Measurements from ENCODE around the gene PRKCH.

The PRKCH gene

GRCh38 chr14:61575551-61576150 is 254.3 kb downstream of the PRKCH start:
- no peak for DNase-seq (ENCODE audit: low read depth in 2 of 2, low spot score in 1 of 2)

GRCh38 chr14:61577506-61577931 is 256.1 kb downstream of the PRKCH start:
- no peak for DNase-seq (ENCODE audit: low read depth in 2 of 2, low spot score in 1 of 2)

GRCh38 chr14:61578745-61579144 is 257.4 kb downstream of the PRKCH start:
- no peak for DNase-seq (ENCODE audit: low read depth in 2 of 2, low spot score in 1 of 2)

- DNase-seq (ENCODE audit: low read depth in 2 of 2, low spot score in 1 of 2) = no peak
These were observed 260.0 kb downstream of the PRKCH start for GRCh38 chr14:61581340-61581739.

- DNase-seq (ENCODE audit: low read depth in 2 of 2, low spot score in 1 of 2) = no peak
These were observed 260.7 kb downstream of the PRKCH start for GRCh38 chr14:61581955-61582615.

GRCh38 chr14:61582815-61583214 is 261.4 kb downstream of the PRKCH start:
- DNase-seq (ENCODE audit: low read depth in 2 of 2, low spot score in 1 of 2) = no peak

GRCh38 chr14:61584331-61584741 is 263.0 kb downstream of the PRKCH start:
- DNase-seq (ENCODE audit: low read depth in 2 of 2, low spot score in 1 of 2) = no peak

GRCh38 chr14:61585598-61586543 is 264.5 kb downstream of the PRKCH start:
- DNase-seq (ENCODE audit: low read depth in 2 of 2, low spot score in 1 of 2) = no peak

GRCh38 chr14:61586544-61587055 is 265.2 kb downstream of the PRKCH start:
- DNase-seq (ENCODE audit: low read depth in 2 of 2, low spot score in 1 of 2) = no peak

- DNase-seq (ENCODE audit: low read depth in 2 of 2, low spot score in 1 of 2) = no peak
These were observed 265.8 kb downstream of the PRKCH start for GRCh38 chr14:61587081-61587713.

- DNase-seq (ENCODE audit: low read depth in 2 of 2, low spot score in 1 of 2) = no peak
These were observed 267.1 kb downstream of the PRKCH start for GRCh38 chr14:61588419-61588901.

GRCh38 chr14:61589691-61590581 is 268.6 kb downstream of the PRKCH start:
- DNase-seq (ENCODE audit: low read depth in 2 of 2, low spot score in 1 of 2) = no peak

- no peak for DNase-seq (ENCODE audit: low read depth in 2 of 2, low spot score in 1 of 2)
These were observed 270.5 kb downstream of the PRKCH start for GRCh38 chr14:61591862-61592261.

- DNase-seq (ENCODE audit: low read depth in 2 of 2, low spot score in 1 of 2) = no peak
These were observed 272.0 kb downstream of the PRKCH start for GRCh38 chr14:61593330-61593729.

GRCh38 chr14:61596990-61597389 is 275.6 kb downstream of the PRKCH start:
- no peak for DNase-seq (ENCODE audit: low read depth in 2 of 2, low spot score in 1 of 2)

- DNase-seq (ENCODE audit: low read depth in 2 of 2, low spot score in 1 of 2) = no peak
These were observed 277.6 kb downstream of the PRKCH start for GRCh38 chr14:61598980-61599379.

GRCh38 chr14:61599942-61600341 is 278.6 kb downstream of the PRKCH start:
- no peak for DNase-seq (ENCODE audit: low read depth in 2 of 2, low spot score in 1 of 2)
